Measurements from ENCODE around the gene MYO15B.
A peak's percentile ranks its signal among the peaks of the same experiment; 100 is the strongest.

Gene MYO15B

DNA sequence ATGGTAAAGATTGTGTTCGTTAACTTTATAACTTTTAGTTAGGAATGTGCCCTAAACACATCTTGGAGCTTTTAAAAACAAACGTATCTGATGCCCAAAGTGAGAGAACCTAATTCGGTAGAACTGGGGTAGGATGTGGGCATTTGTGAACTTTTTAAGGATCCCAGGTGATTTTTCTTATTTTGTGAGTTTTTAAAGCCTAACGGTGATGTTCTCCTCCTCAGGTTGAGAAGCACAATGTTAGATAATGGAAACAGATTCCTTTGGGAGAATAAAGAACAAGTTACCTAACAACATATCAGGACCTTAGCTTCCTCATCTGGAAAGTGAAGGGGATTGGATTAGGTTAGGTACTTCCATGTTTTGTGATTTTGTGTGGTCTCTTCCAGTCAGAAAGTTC, 80.2 kb downstream of the MYO15B start:
- Histone ChIP-seq H3K27me3 (ENCODE audit: control insufficient read depth, insufficient read depth, low read length) (no peaks in the 10 kb centered on the region), H3K4me1 (ENCODE audit: control insufficient read depth, low read depth, low read length) (peaks cover 5% of the 10 kb centered on the region), H3K4me3 (ENCODE audit: low read length) (peak overlapping the region; percentile 100), H3K9me3 (ENCODE audit: control insufficient read depth, low read depth, low read length) (no peaks in the 10 kb centered on the region), H3K36me3 (ENCODE audit: control insufficient read depth, low read depth, low read length) (peaks cover 38% of the 10 kb centered on the region), H3K9ac (ENCODE audit: low read length) (peak overlapping the region; percentile 95), H3K27ac (ENCODE audit: low read length) (peak overlapping the region; percentile 88)

- peaks cover 5% of the 10 kb centered on the region for H3K4me1 ChIP-seq (ENCODE audit: control insufficient read depth, low read depth, low read length)
- no peaks in the 10 kb centered on the region for H3K9me3 ChIP-seq (ENCODE audit: control insufficient read depth, low read depth, low read length)
- H3K9ac ChIP-seq (ENCODE audit: low read length): peak overlapping the region; percentile 95
- peaks cover 38% of the 10 kb centered on the region for H3K36me3 ChIP-seq (ENCODE audit: control insufficient read depth, low read depth, low read length)
- H3K27me3 ChIP-seq (ENCODE audit: control insufficient read depth, insufficient read depth, low read length): no peaks in the 10 kb centered on the region
- H3K4me3 ChIP-seq (ENCODE audit: low read length): peak overlapping the region; percentile 100
- H3K27ac ChIP-seq (ENCODE audit: low read length): no peak overlapping the region
Measured at GRCh38 chr17:75668489-75668888, 80.9 kb downstream of the MYO15B start.

DNA sequence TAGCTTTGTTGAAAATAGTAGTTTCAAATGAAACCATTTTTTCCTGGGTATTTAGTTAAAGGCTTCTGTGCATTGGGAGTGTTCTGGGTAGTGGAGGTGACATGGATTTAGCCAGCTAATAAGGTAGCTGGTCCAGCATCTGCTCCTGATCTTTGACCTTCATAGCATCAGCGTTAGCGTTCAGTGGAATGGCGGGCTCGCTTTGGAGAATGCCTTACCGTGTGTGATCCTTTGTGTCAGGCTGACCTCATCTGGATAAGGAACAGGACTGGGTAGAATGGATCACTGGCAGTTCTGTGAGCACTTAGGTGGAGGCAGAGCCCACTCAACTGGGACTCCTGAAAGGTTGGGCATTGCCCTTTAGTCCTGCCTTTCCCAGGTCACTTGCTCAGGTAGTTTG, 83.3 kb downstream of the MYO15B start:
- peaks cover 42% of the 10 kb centered on the region for H3K36me3 ChIP-seq (ENCODE audit: control insufficient read depth, low read depth, low read length)
- H3K27ac ChIP-seq (ENCODE audit: low read length): no peak overlapping the region
- no peak overlapping the region for H3K4me3 ChIP-seq (ENCODE audit: low read length)
- H3K4me1 ChIP-seq (ENCODE audit: control insufficient read depth, low read depth, low read length): peaks cover 5% of the 10 kb centered on the region
- H3K27me3 ChIP-seq (ENCODE audit: control insufficient read depth, insufficient read depth, low read length): no peaks in the 10 kb centered on the region
- no peaks in the 10 kb centered on the region for H3K9me3 ChIP-seq (ENCODE audit: control insufficient read depth, low read depth, low read length)
- no peak overlapping the region for H3K9ac ChIP-seq (ENCODE audit: low read length)

GRCh38 chr17:75672011-75672410, 84.4 kb downstream of the MYO15B start:
- no peaks in the 10 kb centered on the region for H3K9me3 ChIP-seq (ENCODE audit: control insufficient read depth, low read depth, low read length)
- peaks cover 5% of the 10 kb centered on the region for H3K4me1 ChIP-seq (ENCODE audit: control insufficient read depth, low read depth, low read length)
- H3K27ac ChIP-seq (ENCODE audit: low read length): no peak overlapping the region
- H3K9ac ChIP-seq (ENCODE audit: low read length): no peak overlapping the region
- no peaks in the 10 kb centered on the region for H3K27me3 ChIP-seq (ENCODE audit: control insufficient read depth, insufficient read depth, low read length)
- H3K4me3 ChIP-seq (ENCODE audit: low read length): no peak overlapping the region
- peaks cover 49% of the 10 kb centered on the region for H3K36me3 ChIP-seq (ENCODE audit: control insufficient read depth, low read depth, low read length)

GRCh38 chr17:75673487-75673886, 85.9 kb downstream of the MYO15B start:
- H3K36me3 ChIP-seq (ENCODE audit: control insufficient read depth, low read depth, low read length): peaks cover 52% of the 10 kb centered on the region
- H3K9ac ChIP-seq (ENCODE audit: low read length): no peak overlapping the region
- H3K9me3 ChIP-seq (ENCODE audit: control insufficient read depth, low read depth, low read length): no peaks in the 10 kb centered on the region
- H3K27ac ChIP-seq (ENCODE audit: low read length): no peak overlapping the region
- H3K27me3 ChIP-seq (ENCODE audit: control insufficient read depth, insufficient read depth, low read length): no peaks in the 10 kb centered on the region
- H3K4me1 ChIP-seq (ENCODE audit: control insufficient read depth, low read depth, low read length): no peaks in the 10 kb centered on the region
- no peak overlapping the region for H3K4me3 ChIP-seq (ENCODE audit: low read length)
